Measurements from ENCODE around the gene NFKBIE. TPM values are rescaled to one million over a fixed set of nuclear protein-coding genes. Genes with fewer than 3 reads are reported as not detected.
A peak's percentile ranks its signal among the peaks of the same experiment; 100 is the strongest.

Gene NFKBIE
- total and polyA plus RNA-seq, 9 of the 15 experiments (the other 6 are each of a cell fraction or from before 2014, with no cell fraction given), result 2.1 to 16.4 (median 11.7) TPM

DNA sequence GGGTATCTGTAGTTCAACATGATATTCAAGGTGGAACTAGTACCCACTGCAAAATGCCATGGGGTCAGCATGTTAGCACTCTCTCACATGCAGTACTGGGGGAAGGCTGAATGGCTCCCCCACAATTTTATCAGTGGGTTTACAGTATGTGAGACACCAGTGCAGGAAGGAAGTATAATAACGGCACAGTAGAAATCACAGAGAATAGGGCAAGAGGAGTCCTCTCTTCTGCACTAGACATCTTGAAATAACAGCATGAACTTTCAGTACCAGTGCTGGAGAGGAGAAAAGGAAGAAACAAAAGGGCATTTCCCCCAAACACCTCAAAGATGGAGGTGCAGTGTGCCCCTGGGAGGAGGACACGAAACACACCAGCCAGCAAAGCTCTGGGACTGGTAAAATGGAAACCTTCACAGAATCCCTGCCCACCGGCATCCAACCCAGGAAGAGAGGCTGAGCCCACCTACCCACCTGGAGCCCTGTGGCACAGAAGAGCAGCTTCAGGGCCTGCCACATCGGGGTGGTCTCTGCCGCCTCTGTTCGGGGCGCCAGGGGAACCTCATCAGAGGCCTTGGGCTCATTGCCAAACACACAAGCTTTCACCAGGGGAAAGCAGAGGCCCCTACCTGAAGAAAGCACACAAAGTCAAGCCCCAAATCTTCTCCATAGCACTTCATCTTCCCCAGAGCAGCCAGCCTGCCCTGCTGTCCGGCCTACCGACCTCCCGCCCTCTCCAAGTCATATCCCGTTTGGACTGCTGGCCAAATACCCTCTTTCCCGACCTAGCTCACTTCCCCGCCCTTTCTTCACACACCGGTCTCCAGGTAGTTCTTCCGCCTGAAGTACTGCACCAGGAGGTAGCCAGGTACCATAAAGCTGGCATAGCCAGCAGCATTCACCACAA is 9.2 kb downstream of the NFKBIE start (continued):
- TF ChIP-seq, protein P1, sequence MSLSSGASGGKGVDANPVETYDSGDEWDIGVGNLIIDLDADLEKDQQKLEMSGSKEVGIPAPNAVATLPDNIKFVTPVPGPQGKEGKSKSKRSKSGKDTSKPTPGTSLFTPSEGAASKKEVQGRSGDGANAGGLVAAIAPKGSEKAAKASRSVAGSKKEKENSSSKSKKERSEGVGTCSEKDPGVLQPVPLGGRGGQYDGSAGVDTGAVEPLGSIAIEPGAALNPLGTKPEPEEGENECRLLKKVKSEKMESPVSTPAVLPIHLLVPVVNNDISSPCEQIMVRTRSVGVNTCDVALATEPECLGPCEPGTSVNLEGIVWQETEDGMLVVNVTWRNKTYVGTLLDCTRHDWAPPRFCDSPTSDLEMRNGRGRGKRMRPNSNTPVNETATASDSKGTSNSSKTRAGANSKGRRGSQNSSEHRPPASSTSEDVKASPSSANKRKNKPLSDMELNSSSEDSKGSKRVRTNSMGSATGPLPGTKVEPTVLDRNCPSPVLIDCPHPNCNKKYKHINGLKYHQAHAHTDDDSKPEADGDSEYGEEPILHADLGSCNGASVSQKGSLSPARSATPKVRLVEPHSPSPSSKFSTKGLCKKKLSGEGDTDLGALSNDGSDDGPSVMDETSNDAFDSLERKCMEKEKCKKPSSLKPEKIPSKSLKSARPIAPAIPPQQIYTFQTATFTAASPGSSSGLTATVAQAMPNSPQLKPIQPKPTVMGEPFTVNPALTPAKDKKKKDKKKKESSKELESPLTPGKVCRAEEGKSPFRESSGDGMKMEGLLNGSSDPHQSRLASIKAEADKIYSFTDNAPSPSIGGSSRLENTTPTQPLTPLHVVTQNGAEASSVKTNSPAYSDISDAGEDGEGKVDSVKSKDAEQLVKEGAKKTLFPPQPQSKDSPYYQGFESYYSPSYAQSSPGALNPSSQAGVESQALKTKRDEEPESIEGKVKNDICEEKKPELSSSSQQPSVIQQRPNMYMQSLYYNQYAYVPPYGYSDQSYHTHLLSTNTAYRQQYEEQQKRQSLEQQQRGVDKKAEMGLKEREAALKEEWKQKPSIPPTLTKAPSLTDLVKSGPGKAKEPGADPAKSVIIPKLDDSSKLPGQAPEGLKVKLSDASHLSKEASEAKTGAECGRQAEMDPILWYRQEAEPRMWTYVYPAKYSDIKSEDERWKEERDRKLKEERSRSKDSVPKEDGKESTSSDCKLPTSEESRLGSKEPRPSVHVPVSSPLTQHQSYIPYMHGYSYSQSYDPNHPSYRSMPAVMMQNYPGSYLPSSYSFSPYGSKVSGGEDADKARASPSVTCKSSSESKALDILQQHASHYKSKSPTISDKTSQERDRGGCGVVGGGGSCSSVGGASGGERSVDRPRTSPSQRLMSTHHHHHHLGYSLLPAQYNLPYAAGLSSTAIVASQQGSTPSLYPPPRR (CRISPR knock-in tag; IDR thresholded peaks at IDR 0.05; ENCODE audit: borderline replicate concordance), result 0 out of 2 replicates have a peak, but pooled peaks have one; percentile 6
- TF ChIP-seq SIN3A (IDR thresholded peaks at IDR 0.05; ENCODE audit: borderline replicate concordance in 2 of 2, control insufficient read depth in 1 of 2, low read depth in 2 of 2, low read length in 2 of 2) (0 out of 4 replicates have a peak, but pooled peaks of 1 of the 2 experiments have one; percentile 31), RUNX1 (IDR thresholded peaks at IDR 0.05; ENCODE audit: low read depth) (0 out of 2 replicates have a peak, but pooled peaks have one; percentile 38), ATF7 (IDR thresholded peaks at IDR 0.05) (no peak), CHD2 (IDR thresholded peaks at IDR 0.05; ENCODE audit: low read depth, low read length) (peak; percentile 20; the same call in 1 of the 2 replicates), KDM1A (IDR thresholded peaks at IDR 0.05) (peak in 1 of 2 experiments; percentile 34; a peak in 1 of 4 replicates), POLR2AphosphoS5 (IDR thresholded peaks at IDR 0.05; ENCODE audit: control insufficient read depth, insufficient read depth, low read depth, low read length) (0 out of 2 replicates have a peak, but pooled peaks have one; percentile 18), XRCC5 (IDR thresholded peaks at IDR 0.05; ENCODE audit: low read depth, low read length) (peak; percentile 6; the same call in 1 of the 2 replicates), MYNN (IDR thresholded peaks at IDR 0.05) (0 out of 2 replicates have a peak, but pooled peaks have one; percentile 35), MYNN (CRISPR knock-in tag; IDR thresholded peaks at IDR 0.05) (no peak), ZBTB7A (IDR thresholded peaks at IDR 0.05; ENCODE audit: borderline replicate concordance, control insufficient read depth, low read depth, low read length) (peak; percentile 19; the same call in 1 of the 2 replicates), ZNF316 (IDR thresholded peaks at IDR 0.05) (0 out of 2 replicates have a peak, but pooled peaks have one; percentile 1), FOXK1 (CRISPR knock-in tag; IDR thresholded peaks at IDR 0.05; ENCODE audit: borderline replicate concordance) (peak; percentile 17; the same call in 1 of the 2 replicates), ETV6 (IDR thresholded peaks at IDR 0.05; ENCODE audit: borderline replicate concordance in 1 of 2, low read depth in 2 of 2, low read length in 1 of 2) (no peak), ETV6 (CRISPR knock-in tag; IDR thresholded peaks at IDR 0.05; ENCODE audit: borderline replicate concordance) (0 out of 2 replicates have a peak, but pooled peaks have one; percentile 5), MEIS2 (IDR thresholded peaks at IDR 0.05; ENCODE audit: partially characterized antibody) (no peak)
- TF ChIP-seq, protein P2, sequence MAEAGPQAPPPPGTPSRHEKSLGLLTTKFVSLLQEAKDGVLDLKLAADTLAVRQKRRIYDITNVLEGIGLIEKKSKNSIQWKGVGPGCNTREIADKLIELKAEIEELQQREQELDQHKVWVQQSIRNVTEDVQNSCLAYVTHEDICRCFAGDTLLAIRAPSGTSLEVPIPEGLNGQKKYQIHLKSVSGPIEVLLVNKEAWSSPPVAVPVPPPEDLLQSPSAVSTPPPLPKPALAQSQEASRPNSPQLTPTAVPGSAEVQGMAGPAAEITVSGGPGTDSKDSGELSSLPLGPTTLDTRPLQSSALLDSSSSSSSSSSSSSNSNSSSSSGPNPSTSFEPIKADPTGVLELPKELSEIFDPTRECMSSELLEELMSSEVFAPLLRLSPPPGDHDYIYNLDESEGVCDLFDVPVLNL (CRISPR knock-in tag; IDR thresholded peaks at IDR 0.05; ENCODE audit: low read depth), result no peak
- TF ChIP-seq, protein P3, sequence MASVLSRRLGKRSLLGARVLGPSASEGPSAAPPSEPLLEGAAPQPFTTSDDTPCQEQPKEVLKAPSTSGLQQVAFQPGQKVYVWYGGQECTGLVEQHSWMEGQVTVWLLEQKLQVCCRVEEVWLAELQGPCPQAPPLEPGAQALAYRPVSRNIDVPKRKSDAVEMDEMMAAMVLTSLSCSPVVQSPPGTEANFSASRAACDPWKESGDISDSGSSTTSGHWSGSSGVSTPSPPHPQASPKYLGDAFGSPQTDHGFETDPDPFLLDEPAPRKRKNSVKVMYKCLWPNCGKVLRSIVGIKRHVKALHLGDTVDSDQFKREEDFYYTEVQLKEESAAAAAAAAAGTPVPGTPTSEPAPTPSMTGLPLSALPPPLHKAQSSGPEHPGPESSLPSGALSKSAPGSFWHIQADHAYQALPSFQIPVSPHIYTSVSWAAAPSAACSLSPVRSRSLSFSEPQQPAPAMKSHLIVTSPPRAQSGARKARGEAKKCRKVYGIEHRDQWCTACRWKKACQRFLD (CRISPR knock-in tag; IDR thresholded peaks at IDR 0.05), result 0 out of 2 replicates have a peak, but pooled peaks have one; percentile 12
